WTC11 (cell line): ENCODE data around the gene GRK7. TPM values are rescaled to one million over a fixed set of nuclear protein-coding genes. Genes with fewer than 3 reads are reported as not detected.

Experiments
- ATAC-seq: fragments of 200-7000 bp; cut with Tn5 transposase; 2 replicates; pipeline ENCODE4 v1.10.0; 2021; ENCODE audit warnings: mild to moderate bottlenecking, moderate library complexity
- CTCF ChIA-PET: fragments of 300-600 bp; sonication (Branson Sonifier 250); formaldehyde crosslinking; loops from one replicate; lab custom pipeline; 2021; ENCODE audit warnings: antibody characterized with exemption; lab: Charles Lee
- POLR2A ChIA-PET: fragments of 350-600 bp; sonication (Branson Sonifier 250); formaldehyde crosslinking; loops from one replicate; lab custom pipeline; 2021; ENCODE audit warnings: antibody characterized with exemption; lab: Charles Lee
- DNase-seq: peaks from one replicate; pipeline ENCODE4 v3.0.0; 2021; ENCODE audit warnings: low spot score
- H3K27ac Mint-ChIP-seq: 2 replicates; pipeline ENCODE4 v1.8.0; 2021; ENCODE audit warnings: mixed read lengths
- H3K27me3 Mint-ChIP-seq: 2 replicates; pipeline ENCODE4 v1.8.0; 2021; ENCODE audit warnings: low read depth, mild to moderate bottlenecking, moderate library complexity, mixed read lengths
- H3K36me3 Mint-ChIP-seq: 2 replicates; pipeline ENCODE4 v1.8.0; 2021; ENCODE audit warnings: mixed read lengths
- H3K4me1 Mint-ChIP-seq: 2 replicates; pipeline ENCODE4 v1.8.0; 2022; ENCODE audit warnings: mixed read lengths
- H3K4me3 Mint-ChIP-seq: 2 replicates; pipeline ENCODE4 v1.8.0; 2021; ENCODE audit warnings: mild to moderate bottlenecking, moderate library complexity, mixed read lengths
- H3K9me3 Mint-ChIP-seq: 2 replicates; pipeline ENCODE4 v1.8.0; 2021; ENCODE audit warnings: mixed read lengths
- AFF4 ChIP-seq: sonication (generic); formaldehyde crosslinking; IDR thresholded peaks from 2 replicates; pipeline ENCODE4 v1.8.1; 2023; ENCODE audit warnings: mild to moderate bottlenecking, missing genetic modification reagents, borderline replicate concordance
- CREB1 ChIP-seq: sonication (generic); formaldehyde crosslinking; IDR thresholded peaks from 2 replicates; pipeline ENCODE4 v1.8.0; 2023; ENCODE audit warnings: mild to moderate bottlenecking, missing genetic modification reagents
- ELF4 ChIP-seq: sonication (generic); formaldehyde crosslinking; IDR thresholded peaks from 2 replicates; pipeline ENCODE4 v1.8.1; 2022; ENCODE audit warnings: low read depth, mild to moderate bottlenecking, moderate library complexity, missing genetic modification reagents
- EMX1 ChIP-seq: fragments of 250-450 bp; sonication (Bioruptor Pico); IDR thresholded peaks from 2 replicates; pipeline ENCODE4 v1.8.0; 2021; ENCODE audit warnings: mild to moderate bottlenecking
- ETV6 ChIP-seq: sonication (generic); formaldehyde crosslinking; IDR thresholded peaks from 2 replicates; pipeline ENCODE4 v1.8.1; 2022; ENCODE audit warnings: mild to moderate bottlenecking, missing genetic modification reagents
- FOXJ3 ChIP-seq: sonication (generic); formaldehyde crosslinking; IDR thresholded peaks from 2 replicates; pipeline ENCODE4 v1.9.0; 2021; ENCODE audit warnings: missing genetic modification reagents, mild to moderate bottlenecking, borderline replicate concordance
- FOXK1 ChIP-seq: sonication (generic); formaldehyde crosslinking; IDR thresholded peaks from 2 replicates; pipeline ENCODE4 v1.8.0; 2022; ENCODE audit warnings: mild to moderate bottlenecking, moderate library complexity, missing genetic modification reagents
- GRHL2 ChIP-seq: fragments of 250-450 bp; sonication (Bioruptor Pico); IDR thresholded peaks from 2 replicates; pipeline ENCODE4 v1.8.0; 2022; ENCODE audit warnings: mild to moderate bottlenecking, moderate library complexity; ENCODE audit not compliant: insufficient replicate concordance, severe bottlenecking
- NFATC4 ChIP-seq: fragments of 250-450 bp; sonication (Bioruptor Pico); IDR thresholded peaks from 2 replicates; pipeline ENCODE4 v1.9.0; 2021; ENCODE audit warnings: mild to moderate bottlenecking
- NFYB ChIP-seq: sonication (generic); formaldehyde crosslinking; conservative IDR thresholded peaks from 2 replicates; pipeline ENCODE4 v1.8.0; 2022; ENCODE audit warnings: low read depth, missing genetic modification reagents
- RELA ChIP-seq: sonication (generic); formaldehyde crosslinking; IDR thresholded peaks from 2 replicates; pipeline ENCODE4 v1.8.1; 2022; ENCODE audit warnings: missing genetic modification reagents, mild to moderate bottlenecking, borderline replicate concordance
- SOX15 ChIP-seq: fragments of 250-450 bp; sonication (Bioruptor Pico); IDR thresholded peaks from 2 replicates; pipeline ENCODE4 v1.9.0; 2021; ENCODE audit warnings: mild to moderate bottlenecking
- USF1 ChIP-seq: sonication (generic); formaldehyde crosslinking; IDR thresholded peaks from 2 replicates; pipeline ENCODE4 v1.8.0; 2022; ENCODE audit warnings: mild to moderate bottlenecking, missing genetic modification reagents
- ZNF121 ChIP-seq: sonication (generic); formaldehyde crosslinking; IDR thresholded peaks from 2 replicates; pipeline ENCODE4 v1.8.0; 2023; ENCODE audit warnings: missing genetic modification reagents
- ZNF425 ChIP-seq: fragments of 250-450 bp; sonication (Bioruptor Pico); conservative IDR thresholded peaks from 2 replicates; pipeline ENCODE4 v1.9.0; 2021; ENCODE audit warnings: mild to moderate bottlenecking
- ZNF512 ChIP-seq: sonication (generic); formaldehyde crosslinking; IDR thresholded peaks from 2 replicates; pipeline ENCODE4 v1.8.1; 2022; ENCODE audit warnings: missing genetic modification reagents, borderline replicate concordance
- ZNF532 ChIP-seq: fragments of 250-450 bp; sonication (Bioruptor Pico); IDR thresholded peaks from 2 replicates; pipeline ENCODE4 v1.9.0; 2021; ENCODE audit warnings: mild to moderate bottlenecking, borderline replicate concordance
- ZSCAN18 ChIP-seq: fragments of 250-450 bp; sonication (Bioruptor Pico); IDR thresholded peaks from 2 replicates; pipeline ENCODE4 v2.1.2; 2022; ENCODE audit warnings: mild to moderate bottlenecking, moderate library complexity
- total RNA-seq: library from RNA; stranded (reverse); gene quantifications from 3 replicates; pipeline ENCODE4 v1.2.3, GENCODE V29; 2021

The GRK7 gene
- total RNA-seq, 1 experiment from 2014 or later: not detected

GRCh38 chr3:141724186-141724585 is 39.0 kb upstream of the GRK7 start:
- Mint-ChIP-seq H3K9me3 (no peaks in the 10 kb centered on the region), H3K36me3 (no peaks in the 10 kb centered on the region), H3K27ac (no peak overlapping the region), H3K4me1 (0 out of 2 replicates have a peak, but pooled peaks cover 7% of the 10 kb centered on the region), H3K4me3 (no peak overlapping the region), H3K27me3 (no peaks in the 10 kb centered on the region)
- DNase-seq (no peak), ATAC-seq (no peak)
- ChIA-PET POLR2A (no interaction called here), CTCF (interaction anchor here (1.6 kb wide), 1 partner anchor 79 kb away, joined by 6 read pairs; no protein-coding TSS in a partner anchor)
- TF ChIP-seq AFF4 (CRISPR knock-in tag) (no peak), ZNF121 (CRISPR knock-in tag) (no peak), RELA (CRISPR knock-in tag) (no peak), SOX15 (no peak), FOXK1 (CRISPR knock-in tag) (no peak), ELF4 (no peak), NFYB (no peak), ZNF512 (no peak), USF1 (CRISPR knock-in tag) (no peak), ETV6 (CRISPR knock-in tag) (no peak), ZSCAN18 (CRISPR knock-in tag) (no peak), EMX1 (no peak), NFATC4 (CRISPR knock-in tag) (no peak), CREB1 (CRISPR knock-in tag) (no peak), GRHL2 (CRISPR knock-in tag) (no peak)

- Mint-ChIP-seq H3K4me1 (0 out of 2 replicates have a peak, but pooled peaks cover 7% of the 10 kb centered on the region), H3K27ac (no peak overlapping the region), H3K4me3 (no peak overlapping the region), H3K27me3 (no peaks in the 10 kb centered on the region), H3K9me3 (no peaks in the 10 kb centered on the region), H3K36me3 (no peaks in the 10 kb centered on the region)
- DNase-seq (no peak), ATAC-seq (no peak)
- ChIA-PET POLR2A (no interaction called here), CTCF (no interaction called here)
- TF ChIP-seq FOXJ3 (CRISPR knock-in tag) (no peak), EMX1 (no peak), ZSCAN18 (CRISPR knock-in tag) (no peak), ZNF532 (no peak), ZNF425 (CRISPR knock-in tag) (no peak)
Measured at GRCh38 chr3:141725036-141725435, 38.2 kb upstream of the GRK7 start.
